IPS DF 4.7 (cell line): ENCODE measurements around the gene HSD3B1.
A peak's percentile ranks its signal among the peaks of the same experiment; 100 is the strongest.
"Not testable (repeated sequence)": the region's sequence is repeated elsewhere in the genome, so short reads cannot be mapped to it uniquely, and the experiment has no call there.

Experiments
- DNase-seq: peaks from one replicate; pipeline ENCODE4 v3.0.0-alpha.2; 2013; ENCODE audit warnings: low spot score; ENCODE audit errors: extremely low read depth

Gene HSD3B1

DNA sequence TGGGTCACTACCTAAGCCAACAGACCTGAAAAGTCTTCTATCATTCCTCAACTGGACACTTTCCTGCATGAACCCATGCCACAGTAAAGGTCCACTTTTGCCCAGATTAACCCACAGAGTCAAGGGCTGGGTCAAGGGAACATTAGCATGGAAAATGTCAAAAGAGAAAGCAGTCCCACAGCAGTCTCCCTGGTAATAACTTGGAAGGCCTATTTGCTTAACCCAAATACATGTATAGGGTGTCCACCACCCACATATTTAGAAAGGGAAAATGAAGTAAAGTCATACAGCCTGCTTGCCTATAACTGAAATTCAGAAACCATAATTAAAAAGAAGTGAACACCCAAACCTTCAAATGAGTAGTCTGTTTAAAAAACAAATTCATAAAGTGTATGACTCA lies 16.1 kb upstream of the HSD3B1 start:
- no peak for DNase-seq

DNA sequence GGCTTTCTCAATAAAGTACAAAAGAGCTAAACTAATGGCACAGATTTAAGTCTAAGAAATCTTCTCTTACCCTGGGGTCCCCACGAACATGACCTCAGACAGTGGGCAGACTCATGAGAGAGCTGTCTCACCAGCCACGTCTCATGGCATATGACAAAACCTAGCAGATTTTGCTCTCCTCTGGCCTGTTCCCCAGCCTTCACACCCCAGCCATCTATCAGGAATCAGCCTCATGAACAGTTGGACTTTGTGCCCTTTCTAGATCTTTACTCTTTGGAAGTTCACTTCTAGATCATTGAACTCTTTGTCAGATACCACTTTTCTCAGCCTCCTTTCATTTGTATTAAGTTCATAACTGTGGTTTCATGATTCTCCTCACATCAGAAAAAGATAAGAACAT lies 14.2 kb upstream of the HSD3B1 start:
- no peak for DNase-seq

DNA sequence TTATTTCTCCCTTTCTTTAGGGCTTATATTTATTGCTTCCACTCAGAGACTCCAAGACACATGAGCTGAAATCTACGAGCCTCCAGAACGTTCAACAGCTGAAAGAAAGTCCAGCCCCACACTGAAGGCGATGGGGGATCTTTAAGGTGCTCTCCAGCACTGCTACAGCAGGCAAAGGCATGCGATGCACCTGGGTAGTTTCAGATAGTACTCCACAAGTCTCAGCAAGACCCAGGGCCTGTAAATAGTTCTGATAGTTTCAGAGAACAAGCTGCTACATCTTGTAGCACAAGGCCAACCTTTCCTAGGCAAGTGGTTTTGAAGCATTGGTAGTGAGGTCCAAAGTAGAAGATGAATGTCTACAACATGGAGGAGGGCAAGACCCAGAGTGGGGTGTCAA lies 2.2 kb upstream of the HSD3B1 start:
- DNase-seq = no peak

DNA sequence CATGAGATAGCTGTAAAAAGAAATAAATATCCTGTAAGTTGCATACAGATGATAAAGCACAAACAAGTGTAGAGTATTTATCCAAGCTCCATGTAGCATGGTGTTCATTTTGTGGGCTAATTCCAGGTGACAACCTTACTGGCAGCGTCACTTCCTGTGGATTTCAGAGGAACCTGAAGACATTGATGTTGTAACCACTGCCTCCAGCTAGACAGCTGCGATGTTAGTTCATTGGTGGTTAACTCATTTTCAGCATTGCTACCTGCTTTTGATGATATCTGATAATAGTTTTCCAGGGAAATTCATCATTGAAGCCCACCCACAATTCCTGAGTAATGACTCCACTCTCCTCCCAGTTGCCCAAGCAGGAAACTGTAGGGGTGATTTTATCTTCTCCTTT lies 3.0 kb downstream of the HSD3B1 start:
- no peak for DNase-seq

DNA sequence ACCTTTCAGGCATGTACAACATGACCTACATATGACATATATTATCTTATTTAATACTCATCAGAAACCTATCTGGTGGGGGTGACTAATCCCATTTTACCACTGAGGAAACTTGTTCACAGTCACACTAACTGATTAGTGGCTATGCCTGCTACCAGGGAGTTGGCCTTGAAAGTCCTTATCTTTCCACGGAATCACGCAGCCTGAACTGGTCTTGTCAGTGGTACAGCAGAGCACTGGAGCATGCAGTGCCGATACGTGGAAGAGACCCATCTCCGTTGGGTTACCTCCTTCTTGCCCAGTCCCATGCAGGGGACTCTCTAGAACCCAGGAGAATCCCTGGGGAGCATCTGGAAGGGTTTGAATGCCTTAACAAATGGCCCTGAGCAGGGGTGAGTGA lies 8.2 kb downstream of the HSD3B1 start:
- DNase-seq = no peak

DNA sequence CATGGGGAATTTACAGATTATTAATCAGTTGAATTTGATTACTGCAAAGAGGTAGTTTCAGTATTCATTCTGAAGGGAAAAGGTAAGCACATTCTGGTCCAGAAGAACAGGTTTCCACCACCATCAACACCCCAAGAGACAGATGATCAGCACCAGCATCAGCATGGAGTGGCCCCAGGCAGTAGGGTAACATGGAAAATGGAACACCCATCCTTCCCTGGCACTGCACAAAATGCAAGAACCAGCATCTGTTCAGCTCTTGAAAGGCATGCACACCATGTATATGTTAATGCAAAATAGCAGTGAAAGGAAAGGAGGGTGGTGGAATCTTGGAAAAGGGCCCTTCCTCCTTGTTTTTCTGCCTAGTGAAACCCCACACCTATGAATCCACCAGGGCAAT lies 9.2 kb downstream of the HSD3B1 start:
- no peak for DNase-seq

DNA sequence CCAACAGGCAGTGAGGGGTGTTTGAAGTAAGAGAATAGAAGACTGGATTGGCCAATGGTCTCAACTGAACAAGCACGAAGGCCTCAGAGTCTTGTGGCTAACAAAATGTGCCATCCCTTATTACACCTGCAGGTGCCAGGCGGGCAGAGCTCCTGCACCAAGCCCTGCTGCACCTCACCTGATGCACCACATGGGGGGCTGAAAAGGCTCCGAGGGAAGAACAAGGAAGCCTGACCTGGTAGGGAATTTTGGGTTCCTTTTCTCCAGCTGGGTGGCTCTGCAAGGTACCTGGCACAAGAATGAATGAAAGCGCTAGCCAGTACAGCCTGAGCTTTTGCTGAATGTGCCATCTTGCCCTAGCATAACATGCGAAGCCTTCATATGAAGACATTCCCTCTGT lies 9.7 kb downstream of the HSD3B1 start:
- DNase-seq = peak; percentile 7

DNA sequence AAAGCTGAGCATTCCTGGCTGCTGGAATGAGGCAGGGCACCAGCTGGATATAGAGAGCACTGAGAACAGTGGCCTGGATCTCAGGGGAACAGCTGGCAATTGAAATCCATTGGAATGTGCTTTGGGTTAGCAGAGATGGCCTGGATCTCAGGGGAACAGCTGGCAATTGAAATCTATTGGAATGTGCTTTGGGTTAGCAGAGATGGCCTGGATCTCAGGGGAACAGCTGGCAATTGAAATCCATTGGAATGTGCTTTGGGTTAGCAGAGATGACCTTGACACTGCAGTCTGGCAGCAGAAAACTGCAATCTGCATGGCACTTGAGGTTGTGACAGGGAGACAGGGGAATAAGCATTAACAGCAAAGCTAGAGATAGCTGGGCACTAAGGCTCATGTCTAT lies 10.7 kb downstream of the HSD3B1 start:
- not testable (repeated sequence) for DNase-seq

DNA sequence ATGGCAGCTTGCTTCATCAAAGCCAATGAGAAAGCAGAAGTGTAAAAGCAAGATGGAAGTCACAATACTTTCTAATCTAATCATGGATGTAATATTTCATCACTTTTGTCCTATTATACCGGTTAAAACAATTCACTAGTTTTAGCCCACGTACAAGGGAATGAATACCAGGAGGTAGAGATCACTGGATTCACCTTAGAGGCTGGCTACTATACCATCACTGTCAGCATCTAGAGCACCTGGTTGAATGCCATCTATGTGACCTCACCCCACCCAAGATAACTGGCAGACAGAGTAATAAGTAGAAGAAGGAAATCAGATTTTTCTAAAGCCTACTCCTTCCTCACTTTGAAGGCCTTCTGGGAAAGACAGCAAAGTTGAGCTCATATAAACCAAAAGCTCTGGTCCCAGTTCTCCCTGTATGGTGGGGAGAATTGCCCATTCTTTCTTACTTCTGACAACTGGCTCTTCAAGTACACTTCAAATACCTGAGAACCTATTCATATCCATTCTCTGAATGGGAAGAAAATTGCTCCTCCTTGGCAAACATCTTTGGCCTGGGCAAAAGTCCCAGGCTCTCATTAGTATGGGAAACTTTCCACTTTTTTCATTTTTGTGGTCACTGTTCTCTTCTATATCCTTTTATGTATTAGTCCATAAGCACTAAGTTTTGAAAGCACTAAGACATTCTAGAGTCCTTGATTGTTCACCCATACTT lies 24.8 kb downstream of the HSD3B1 start:
- no peak for DNase-seq

DNA sequence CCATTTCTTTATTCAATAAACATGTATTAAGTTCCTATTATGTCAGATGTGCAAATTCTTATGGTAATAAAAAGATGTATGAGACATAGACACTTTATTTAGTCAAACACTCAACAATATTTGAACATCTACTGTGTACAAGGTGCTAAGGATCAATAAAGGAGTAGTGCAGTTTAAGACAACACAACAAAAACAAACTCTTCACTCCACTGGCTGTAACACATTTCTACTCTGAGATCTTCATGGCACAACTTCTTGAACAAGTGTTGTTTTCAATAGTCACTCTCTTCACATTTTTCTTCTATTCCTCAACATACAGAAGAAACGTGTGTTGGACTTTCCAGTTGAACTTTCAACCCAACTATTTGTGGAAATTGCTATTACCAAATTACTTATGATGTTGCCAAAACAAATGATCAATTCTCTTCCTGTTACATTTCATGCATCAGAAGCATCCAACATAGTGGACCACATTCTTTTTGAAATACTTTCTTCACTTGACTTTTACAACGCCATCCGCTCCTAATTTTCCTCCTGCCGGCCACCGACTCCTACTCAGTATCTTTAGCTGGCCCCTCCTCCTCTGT lies 25.4 kb downstream of the HSD3B1 start:
- no peak for DNase-seq

DNA sequence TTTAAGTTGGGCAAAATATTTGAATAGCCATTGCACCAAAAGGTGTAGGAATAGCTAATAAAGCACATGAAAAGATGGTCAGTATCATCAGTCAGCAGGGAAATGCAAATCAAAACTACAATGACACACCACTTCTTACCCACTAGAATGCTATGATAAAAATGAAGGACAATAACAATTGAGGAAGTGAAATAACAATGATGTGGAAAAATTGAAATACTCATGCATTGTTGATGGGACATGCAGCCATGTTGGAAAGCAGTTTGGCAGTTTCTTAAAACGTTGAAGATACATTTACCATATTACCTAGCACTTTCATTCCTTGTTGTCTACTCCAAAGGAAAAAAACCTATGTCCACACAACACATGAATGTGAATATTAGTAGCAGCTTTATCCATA lies 28.4 kb downstream of the HSD3B1 start:
- DNase-seq = no peak

DNA sequence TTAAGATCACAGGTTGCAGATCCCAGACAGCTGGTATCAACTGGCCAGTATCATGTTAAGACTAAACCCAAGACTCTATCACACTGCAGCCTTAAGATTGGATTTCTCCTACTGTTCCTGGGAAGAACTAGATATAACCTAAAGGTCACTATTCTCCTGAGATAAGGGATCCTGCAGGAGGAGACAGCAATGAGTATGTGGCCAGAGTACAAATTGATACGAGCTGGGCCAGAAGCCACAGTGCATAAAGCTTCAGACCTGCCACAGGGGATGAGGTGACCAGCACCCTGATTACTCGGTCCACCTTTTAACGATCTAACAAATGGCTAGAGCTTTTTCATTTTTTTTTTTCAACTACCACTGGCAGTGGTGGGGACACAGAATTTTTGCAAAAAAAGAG lies 31.0 kb downstream of the HSD3B1 start:
- DNase-seq = no peak

DNA sequence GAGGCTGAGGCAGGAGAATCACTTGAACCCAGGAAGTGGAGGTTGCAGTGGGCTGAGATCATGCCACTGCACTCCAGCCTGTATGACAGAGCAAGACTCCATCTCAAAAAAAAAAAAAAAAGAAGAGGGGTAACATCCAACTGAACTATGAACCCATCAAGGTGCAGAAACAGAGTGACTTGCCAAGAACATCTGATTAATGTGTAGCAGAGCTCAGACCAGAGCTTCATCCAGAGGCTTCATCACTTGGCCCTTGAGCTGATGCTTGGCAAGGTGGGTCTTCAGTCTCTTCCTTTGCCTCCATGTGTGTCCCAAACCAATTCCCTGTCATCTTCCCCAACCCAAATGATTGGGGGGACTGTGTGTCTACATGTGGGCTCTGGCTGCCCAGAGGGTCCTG lies 32.6 kb downstream of the HSD3B1 start:
- no peak for DNase-seq

DNA sequence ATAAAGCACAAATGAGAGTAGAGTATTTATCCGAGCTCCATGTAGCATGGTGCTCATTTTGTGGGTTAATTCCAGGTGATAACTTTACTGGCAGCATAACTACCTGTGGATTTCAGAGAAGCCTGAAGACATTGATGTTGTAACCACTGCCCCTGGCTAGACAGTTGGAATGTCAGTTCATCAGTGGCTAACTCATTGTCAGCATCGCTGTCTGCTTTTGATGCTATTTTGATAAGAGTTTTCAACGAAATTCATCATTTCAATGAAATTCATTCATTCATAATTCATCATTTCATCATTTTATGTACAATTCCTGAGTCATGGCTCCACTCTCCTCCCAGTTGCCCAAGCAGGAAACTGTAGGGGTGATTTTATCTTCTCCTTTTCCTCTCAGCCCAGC lies 34.4 kb downstream of the HSD3B1 start:
- DNase-seq = no peak

DNA sequence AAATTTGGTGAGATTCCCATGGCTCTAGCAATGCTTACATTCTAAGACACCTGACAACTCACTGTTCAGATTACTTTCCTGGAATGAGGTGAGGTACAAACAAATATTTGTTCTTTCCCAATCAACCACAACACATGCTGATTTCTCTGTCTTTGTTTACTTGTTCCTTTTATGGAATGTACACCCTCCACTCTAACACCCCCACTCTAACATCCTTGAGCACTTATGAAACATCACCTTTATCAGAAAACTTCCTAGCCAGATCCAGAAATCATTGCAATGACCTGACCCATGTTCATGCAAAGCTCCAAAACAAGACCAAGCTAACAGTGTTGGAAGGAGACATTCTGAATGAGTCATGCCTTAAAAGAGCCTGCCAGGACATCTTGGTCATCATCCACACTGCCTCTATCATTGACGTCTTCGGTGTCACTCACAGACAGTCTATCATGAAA lies 35.5 kb downstream of the HSD3B1 start:
- DNase-seq = no peak

DNA sequence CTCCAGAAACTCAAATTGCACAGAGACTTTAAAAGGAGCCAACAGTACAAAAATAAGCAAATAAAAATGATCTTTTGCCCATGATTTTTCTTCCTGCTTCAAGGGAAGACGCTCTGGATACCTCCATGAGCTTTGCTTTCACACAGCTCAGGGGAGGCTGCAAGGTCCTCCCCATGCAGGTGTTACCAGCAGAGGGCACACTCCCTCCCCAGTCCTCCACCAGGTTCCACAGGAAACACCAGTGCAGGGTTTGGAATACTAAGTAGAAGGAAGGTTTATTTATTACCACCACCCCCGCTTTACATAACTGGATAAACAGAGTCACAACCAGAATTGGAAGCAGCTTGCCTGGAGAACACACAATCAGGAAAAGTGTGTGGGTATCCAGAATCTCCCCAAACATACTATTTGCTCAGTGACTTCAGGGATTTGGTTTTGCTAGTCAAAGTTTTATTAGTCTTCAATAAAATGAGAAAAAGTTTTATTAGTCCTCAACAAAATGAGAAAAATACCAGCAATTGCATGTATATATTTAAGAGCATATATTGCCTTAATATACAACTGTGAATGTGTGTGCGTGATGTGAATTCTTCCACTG lies 37.3 kb downstream of the HSD3B1 start:
- DNase-seq = no peak

DNA sequence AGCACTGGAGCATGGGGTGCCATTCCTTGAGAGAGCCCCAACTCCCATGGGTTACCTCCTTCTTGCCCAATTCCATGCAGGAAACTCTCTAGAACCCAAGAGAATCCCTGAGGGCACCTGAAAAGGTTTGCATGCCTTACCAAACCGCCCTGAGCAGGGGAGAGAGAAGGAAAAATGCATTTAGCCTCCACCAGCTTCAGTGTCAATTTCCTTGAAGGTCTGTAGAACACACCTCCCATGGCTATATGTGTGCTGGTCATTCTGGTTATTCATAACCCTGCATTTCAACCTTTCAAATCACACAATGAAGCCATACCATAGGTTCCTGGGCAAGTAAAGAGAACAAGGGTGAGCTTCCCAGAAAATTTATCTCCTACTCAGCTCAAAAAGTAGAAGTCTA lies 39.6 kb downstream of the HSD3B1 start:
- DNase-seq = no peak

DNA sequence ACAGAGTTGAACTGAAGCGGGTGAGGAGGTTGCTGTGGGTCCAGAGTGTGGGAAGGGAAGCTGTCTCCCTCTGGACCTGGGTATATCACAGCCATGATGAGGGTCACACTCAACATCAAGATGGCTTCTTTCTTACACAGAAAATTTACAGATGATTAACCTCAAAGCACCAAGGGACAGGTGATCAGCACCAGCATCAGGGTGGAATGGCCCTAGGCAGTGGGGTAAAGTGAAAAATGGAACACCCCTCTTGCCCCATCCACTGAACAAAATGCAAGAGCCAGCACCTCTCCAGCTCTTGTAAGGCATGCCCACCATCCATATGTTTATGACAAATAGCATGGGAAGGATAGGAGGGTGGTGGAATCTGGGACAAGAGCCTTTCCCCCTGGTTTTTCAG lies 40.3 kb downstream of the HSD3B1 start:
- DNase-seq = no peak

DNA sequence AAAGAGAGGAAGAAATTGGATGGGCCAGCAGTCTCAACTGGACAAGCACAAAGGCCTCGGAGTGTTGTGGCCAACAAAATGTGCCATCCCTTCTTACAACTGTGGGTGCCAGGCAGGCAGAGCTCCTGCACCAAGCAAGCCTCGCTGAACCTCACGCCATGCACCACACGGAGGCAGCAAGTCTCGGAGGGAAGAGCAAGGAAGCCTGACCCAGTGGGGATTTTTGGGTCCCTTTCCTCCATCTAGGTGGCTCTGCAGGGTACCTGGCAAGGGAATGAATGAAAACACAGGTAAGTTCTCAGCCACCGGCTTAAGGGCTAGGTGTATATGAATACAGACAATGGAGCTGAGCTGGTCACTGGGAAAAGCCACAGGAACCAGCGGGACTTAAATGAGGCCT lies 40.8 kb downstream of the HSD3B1 start:
- DNase-seq = no peak

DNA sequence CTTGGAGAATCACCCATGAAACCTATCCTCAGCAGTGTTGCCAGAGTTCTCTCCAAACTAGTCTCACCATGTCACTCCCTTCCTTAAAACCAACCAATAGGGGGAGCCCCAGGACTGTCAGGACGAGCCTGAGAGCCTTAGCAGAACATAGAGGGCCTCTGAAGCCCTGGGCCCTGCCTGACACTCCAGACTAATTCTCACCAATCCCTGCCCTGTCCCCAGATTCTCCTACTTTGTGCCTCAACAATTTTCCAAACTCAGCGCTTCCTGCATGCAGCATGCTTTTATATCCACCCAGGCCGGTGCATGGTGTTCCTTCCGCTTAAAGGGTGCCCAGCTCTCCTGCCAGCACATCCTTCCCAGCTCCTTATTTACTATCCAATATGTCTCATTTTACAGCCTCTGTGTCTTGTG lies 42.7 kb downstream of the HSD3B1 start:
- peak; percentile 64 for DNase-seq

DNA sequence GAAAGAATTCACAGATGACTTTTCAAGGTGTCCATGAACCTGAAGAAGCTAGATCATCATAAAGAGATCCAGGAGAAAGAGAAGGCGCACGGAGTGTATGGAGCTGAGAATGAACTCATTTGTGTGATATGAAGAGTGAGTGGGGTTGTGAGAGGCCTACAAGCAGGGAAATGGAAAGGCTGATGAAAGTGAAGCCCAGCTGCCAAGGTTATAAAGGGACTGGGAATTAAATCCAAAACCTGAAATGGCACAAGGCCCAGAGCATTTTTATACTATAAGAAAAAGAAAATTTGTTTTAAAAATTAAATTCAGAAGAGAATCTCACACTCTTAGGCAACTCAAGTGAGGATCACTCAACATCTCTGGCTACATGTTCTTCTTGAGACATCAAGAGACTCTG lies 43.4 kb downstream of the HSD3B1 start:
- no peak for DNase-seq

DNA sequence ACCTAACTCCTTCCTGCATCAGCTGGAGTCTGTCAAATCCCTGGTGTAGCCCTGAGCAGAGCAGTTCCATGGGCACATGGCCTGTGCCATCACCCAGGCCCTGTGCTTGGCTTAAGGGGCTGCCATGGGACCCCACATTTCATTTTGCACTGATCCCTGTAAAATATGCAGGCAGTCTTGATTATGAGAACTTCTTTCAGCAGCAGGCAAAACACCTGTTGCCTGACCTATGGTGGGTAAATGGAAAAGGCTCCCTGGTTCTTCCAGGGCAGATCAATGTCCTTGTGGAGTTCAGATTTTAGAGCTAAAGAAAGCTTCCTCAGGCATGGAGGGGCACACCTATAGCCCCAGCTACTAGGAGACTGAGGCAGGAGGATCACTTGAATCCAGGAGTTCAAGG lies 44.2 kb downstream of the HSD3B1 start:
- DNase-seq = no peak

DNA sequence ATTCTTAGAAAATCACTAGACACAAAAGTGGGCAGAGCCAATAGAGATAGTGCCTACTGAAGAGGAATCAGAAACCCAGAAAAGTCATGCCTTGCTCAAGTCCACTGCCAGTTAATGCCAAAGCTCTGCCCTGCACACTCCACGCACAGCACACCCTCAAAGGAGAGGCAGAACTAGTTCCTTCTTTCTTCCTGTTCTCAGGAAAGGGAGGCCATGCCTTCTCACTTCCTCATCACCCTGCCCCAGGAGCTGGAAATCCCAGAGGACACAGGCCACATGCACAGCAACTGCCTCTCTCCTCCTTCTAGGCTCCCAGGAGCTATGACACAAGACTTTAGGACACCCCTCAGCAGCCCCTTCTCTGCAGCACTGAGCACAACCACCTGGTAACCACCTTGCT lies 45.6 kb downstream of the HSD3B1 start:
- DNase-seq = not testable (repeated sequence)
